CD4-positive, alpha-beta T cell treated with Interleukin-17A for 4 hours (primary cell): Measurements from ENCODE around the gene CSN1S1.

Experiments
- DNase-seq: peaks from one replicate; pipeline ENCODE4 v3.0.0-alpha.2; 2020; ENCODE audit warnings: mixed read lengths

The CSN1S1 gene

DNA sequence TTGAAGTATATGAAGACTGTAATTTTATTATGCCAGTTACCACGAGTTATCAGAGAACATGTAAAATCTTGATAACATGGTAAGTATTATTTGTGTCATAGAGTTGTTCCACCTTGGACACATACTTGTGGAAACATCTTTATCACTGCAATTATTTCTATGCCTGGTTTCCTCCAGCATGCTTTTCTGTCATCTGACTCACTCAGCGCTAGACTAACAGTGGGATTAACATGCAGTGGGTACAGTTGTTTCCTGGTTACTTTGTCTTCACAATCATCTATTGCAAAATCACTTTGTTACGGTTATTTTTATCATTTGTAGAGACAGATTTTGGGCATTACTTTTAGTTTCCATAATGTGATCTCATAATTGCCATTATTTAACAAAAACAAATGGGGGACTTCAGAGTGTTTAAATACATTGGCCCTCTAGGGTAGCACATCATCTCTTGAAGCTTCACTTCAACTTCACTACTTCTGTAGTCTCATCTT is 64.7 kb downstream of the CSN1S1 start, which contains the start of gene STATH:
TSS of gene STATH (plus strand) at position 441 of the 491 bp plus-strand sequence. CDS start 2,472 bp downstream, outside the sequence.
- no peak for DNase-seq
